Thyroid gland (tissue), 4 donors: ENCODE data around the gene GPX8.

Experiments used
- POLR2A ChIP-seq, 2 donors: fragments of 450-650 bp; IDR thresholded peaks; one replicate each; pipeline ENCODE4 v1.6.1; 2017; ENCODE audit warnings: antibody characterized with exemption in 2 of 2, mild to moderate bottlenecking in 2 of 2, moderate library complexity in 1 of 2
- TF ChIP-seq, protein P1 (sequence below), 6 experiments: fragments of 200-600 bp in 3 of 6; fragments of 450-650 bp in 3 of 6; sonication (generic) in 3 of 6; IDR thresholded peaks; one replicate each; pipeline ENCODE4 v1.5.1; 2016 to 2019; ENCODE audit warnings: antibody characterized with exemption in 6 of 6, mild to moderate bottlenecking in 2 of 6, inconsistent platforms in 1 of 6, moderate library complexity in 1 of 6

- TF ChIP-seq POLR2A (IDR thresholded peaks at IDR 0.05): no peak
- TF ChIP-seq, protein P1, sequence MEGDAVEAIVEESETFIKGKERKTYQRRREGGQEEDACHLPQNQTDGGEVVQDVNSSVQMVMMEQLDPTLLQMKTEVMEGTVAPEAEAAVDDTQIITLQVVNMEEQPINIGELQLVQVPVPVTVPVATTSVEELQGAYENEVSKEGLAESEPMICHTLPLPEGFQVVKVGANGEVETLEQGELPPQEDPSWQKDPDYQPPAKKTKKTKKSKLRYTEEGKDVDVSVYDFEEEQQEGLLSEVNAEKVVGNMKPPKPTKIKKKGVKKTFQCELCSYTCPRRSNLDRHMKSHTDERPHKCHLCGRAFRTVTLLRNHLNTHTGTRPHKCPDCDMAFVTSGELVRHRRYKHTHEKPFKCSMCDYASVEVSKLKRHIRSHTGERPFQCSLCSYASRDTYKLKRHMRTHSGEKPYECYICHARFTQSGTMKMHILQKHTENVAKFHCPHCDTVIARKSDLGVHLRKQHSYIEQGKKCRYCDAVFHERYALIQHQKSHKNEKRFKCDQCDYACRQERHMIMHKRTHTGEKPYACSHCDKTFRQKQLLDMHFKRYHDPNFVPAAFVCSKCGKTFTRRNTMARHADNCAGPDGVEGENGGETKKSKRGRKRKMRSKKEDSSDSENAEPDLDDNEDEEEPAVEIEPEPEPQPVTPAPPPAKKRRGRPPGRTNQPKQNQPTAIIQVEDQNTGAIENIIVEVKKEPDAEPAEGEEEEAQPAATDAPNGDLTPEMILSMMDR (IDR thresholded peaks at IDR 0.05): no peak
Measured at GRCh38 chr5:55171471-55171870, 11.5 kb downstream of the GPX8 start.
